ENCODE measurements around the gene PPFIA3.

PPFIA3 gene

GRCh38 chr19:49190781-49191180, 71.4 kb downstream of the PPFIA3 start:
- no peak overlapping the region for H3K4me3 ChIP-seq (ENCODE audit: low read depth, low read length)
- TF ChIP-seq CTCF (IDR thresholded peaks at IDR 0.05; ENCODE audit: borderline replicate concordance, insufficient read depth, low read depth, low read length): no peak

- H3K4me3 ChIP-seq (ENCODE audit: low read depth, low read length): no peak overlapping the region
- TF ChIP-seq CTCF (IDR thresholded peaks at IDR 0.05; ENCODE audit: borderline replicate concordance, insufficient read depth, low read depth, low read length): no peak
These were observed 74.6 kb downstream of the PPFIA3 start for GRCh38 chr19:49193822-49194394.

- H3K4me3 ChIP-seq (ENCODE audit: low read depth, low read length): no peak overlapping the region
- TF ChIP-seq CTCF (IDR thresholded peaks at IDR 0.05; ENCODE audit: borderline replicate concordance, insufficient read depth, low read depth, low read length): no peak
These were observed 75.1 kb downstream of the PPFIA3 start for GRCh38 chr19:49194408-49194807.

GRCh38 chr19:49196527-49197240, 77.3 kb downstream of the PPFIA3 start:
- no peak for TF ChIP-seq CTCF (IDR thresholded peaks at IDR 0.05; ENCODE audit: borderline replicate concordance, insufficient read depth, low read depth, low read length)
- H3K4me3 ChIP-seq (ENCODE audit: low read depth, low read length): no peak overlapping the region

GRCh38 chr19:49200238-49200862, 81.0 kb downstream of the PPFIA3 start:
- TF ChIP-seq CTCF (IDR thresholded peaks at IDR 0.05; ENCODE audit: borderline replicate concordance, insufficient read depth, low read depth, low read length): no peak
- no peak overlapping the region for H3K4me3 ChIP-seq (ENCODE audit: low read depth, low read length)

Measured in GM12875 (cell line).